ENCODE results near the gene PCDHGA10.

GRCh38 chr5:141384471-141385267, 28.1 kb upstream of the PCDHGA10 start:
- TF ChIP-seq CTCF (conservative IDR thresholded peaks at IDR 0.05) = no peak
- no peak for TF ChIP-seq ZFX (IDR thresholded peaks at IDR 0.05)
